GM23338 (cell line): ENCODE measurements around the gene GEN1. TPM values are rescaled to one million over a fixed set of nuclear protein-coding genes. Genes with fewer than 3 reads are reported as not detected.

Source experiments
- ATAC-seq: fragments of 200-7000 bp; cut with Tn5 transposase; 3 replicates; pipeline ENCODE4 v1.9.1; 2020
- DNase-seq: peaks from one replicate; pipeline ENCODE4 v3.0.0-alpha.2; 2015; ENCODE audit warnings: low spot score
- H2AFZ ChIP-seq: fragments of 200-600 bp; sonication (generic); 2 replicates; pipeline ENCODE4 v1.8.0; 2016; ENCODE audit warnings: antibody characterized with exemption, mild to moderate bottlenecking, moderate library complexity
- H3F3A ChIP-seq: fragments of 200-600 bp; sonication (generic); replicated peaks from 2 replicates; pipeline ENCODE4 v1.8.0; 2017; ENCODE audit warnings: antibody characterized with exemption, mixed run types, low read depth
- H3K27ac ChIP-seq: fragments of 200-600 bp; sonication (generic); 2 replicates; pipeline ENCODE4 v1.6.1; 2016; ENCODE audit warnings: low read depth
- H3K27me3 ChIP-seq: fragments of 200-600 bp; sonication (generic); 2 replicates; pipeline ENCODE4 v1.8.0; 2016; ENCODE audit warnings: mild to moderate bottlenecking, mixed run types, moderate library complexity; ENCODE audit not compliant: insufficient read depth
- H3K36me3 ChIP-seq: fragments of 200-600 bp; sonication (generic); 2 replicates; pipeline ENCODE4 v1.8.0; 2016; ENCODE audit warnings: mild to moderate bottlenecking; ENCODE audit not compliant: insufficient read depth
- H3K4me1 ChIP-seq: fragments of 200-600 bp; sonication (generic); 2 replicates; pipeline ENCODE4 v1.8.0; 2016; ENCODE audit warnings: mild to moderate bottlenecking, moderate library complexity; ENCODE audit not compliant: insufficient read depth
- H3K4me2 ChIP-seq: fragments of 200-600 bp; sonication (generic); 2 replicates; pipeline ENCODE4 v1.7.1; 2017; ENCODE audit warnings: mixed run types
- H3K4me3 ChIP-seq: fragments of 200-600 bp; sonication (generic); 2 replicates; pipeline ENCODE4 v1.6.1; 2016; ENCODE audit warnings: mixed run types
- H3K79me2 ChIP-seq: fragments of 200-600 bp; sonication (generic); replicated peaks from 2 replicates; pipeline ENCODE4 v1.8.0; 2017; ENCODE audit warnings: mild to moderate bottlenecking; ENCODE audit not compliant: insufficient read depth
- H3K9me2 ChIP-seq: fragments of 200-600 bp; sonication (generic); 2 replicates; pipeline ENCODE4 v1.8.0; 2017; ENCODE audit not compliant: insufficient read depth
- H4K20me1 ChIP-seq: fragments of 200-600 bp; sonication (generic); replicated peaks from 2 replicates; pipeline ENCODE4 v1.8.0; 2017; ENCODE audit warnings: mild to moderate bottlenecking; ENCODE audit not compliant: insufficient read depth
- H3K27ac Mint-ChIP-seq: 2 replicates; pipeline ENCODE4 v1.8.0; 2020; ENCODE audit warnings: inconsistent platforms, mild to moderate bottlenecking, moderate library complexity, mixed read lengths
- H3K27me3 Mint-ChIP-seq: 3 replicates; pipeline ENCODE4 v1.8.0; 2022; ENCODE audit warnings: low read depth, mild to moderate bottlenecking, moderate library complexity, mixed read lengths, inconsistent platforms; ENCODE audit not compliant: insufficient read depth, poor library complexity
- H3K36me3 Mint-ChIP-seq: 3 replicates; pipeline ENCODE4 v1.8.0; 2021; ENCODE audit warnings: low read depth, mild to moderate bottlenecking, inconsistent platforms, moderate library complexity, mixed read lengths
- H3K4me1 Mint-ChIP-seq: 3 replicates; pipeline ENCODE4 v1.8.0; 2020; ENCODE audit warnings: mild to moderate bottlenecking, inconsistent platforms, mixed read lengths
- H3K4me3 Mint-ChIP-seq: 3 replicates; pipeline ENCODE4 v1.8.0; 2021; ENCODE audit warnings: moderate library complexity, mild to moderate bottlenecking, inconsistent platforms, mixed read lengths
- H3K9me3 Mint-ChIP-seq: 3 replicates; pipeline ENCODE4 v1.8.0; 2020; ENCODE audit warnings: moderate library complexity, mild to moderate bottlenecking, inconsistent platforms, mixed read lengths
- CREB1 ChIP-seq: fragments of 250-450 bp; sonication (Bioruptor Pico); IDR thresholded peaks from 2 replicates; pipeline ENCODE4 v1.5.0; 2020; ENCODE audit warnings: low read depth, mild to moderate bottlenecking, moderate library complexity
- CTCF ChIP-seq, 2 experiments: fragments of 200-600 bp in 1 of 2; sonication (generic) in 1 of 2; conservative IDR thresholded peaks; 2 replicates each; pipeline versions ENCODE4 v1.5.1 to v1.6.1; 2016 to 2017; ENCODE audit warnings: antibody characterized with exemption in 2 of 2, low read depth in 2 of 2, mild to moderate bottlenecking in 2 of 2, moderate library complexity in 1 of 2
- POLR2AphosphoS5 ChIP-seq: IDR thresholded peaks from 2 replicates; pipeline ENCODE4 v1.6.1; 2016; ENCODE audit warnings: antibody characterized with exemption, low read depth
- REST ChIP-seq: IDR thresholded peaks from one replicate; pipeline ENCODE4 v1.6.1; 2018; ENCODE audit warnings: antibody characterized with exemption; ENCODE audit not compliant: unreplicated experiment
- ZNF462 ChIP-seq: fragments of 250-450 bp; sonication (Bioruptor Pico); IDR thresholded peaks from 2 replicates; pipeline ENCODE4 v1.5.0; 2020; ENCODE audit warnings: mild to moderate bottlenecking, moderate library complexity
- polyA plus RNA-seq: library from polyadenylated mRNA; unstranded; fragments of >200 nt; fragmentation: Nextera tagmentation; extraction: Ambion mirVana; gene quantifications from 2 replicates; pipeline ENCODE4 v1.2.1, GENCODE V29; 2016
- total RNA-seq: library from RNA; depleted of rRNA; stranded (reverse); fragments of >200 nt; shearing (Covaris generic); gene quantifications from 2 replicates; pipeline ENCODE4 v1.2.3, GENCODE V29; 2014

The GEN1 gene
- total and polyA plus RNA-seq, 2 experiments from 2014 or later: 14.2 to 43.3 TPM

GRCh38 chr2:17759805-17760204, 5.9 kb downstream of the GEN1 start:
- Mint-ChIP-seq H3K27me3 (no peaks in the 10 kb centered on the region), H3K4me1 (peaks cover 11% of the 10 kb centered on the region), H3K9me3 (no peaks in the 10 kb centered on the region), H3K27ac (no peak overlapping the region), H3K36me3 (peaks cover 20% of the 10 kb centered on the region), H3K4me3 (no peak overlapping the region)
- no peak for DNase-seq
- H3K36me3 ChIP-seq: peaks cover 6% of the 10 kb centered on the region; the same call in 1 of the 2 replicates
- TF ChIP-seq CREB1 (CRISPR knock-in tag) (no peak), ZNF462 (CRISPR knock-in tag) (no peak), REST (no peak), POLR2AphosphoS5 (no peak), CTCF (conservative IDR thresholded peaks at IDR 0.05; ENCODE audit: low read depth in 2 of 2) (no peak)
- no peak overlapping the region for H2AFZ ChIP-seq
- no peak overlapping the region for H3K4me3 ChIP-seq
- no peak overlapping the region for H3K4me2 ChIP-seq
- H3K9me2 ChIP-seq: no peaks in the 10 kb centered on the region
- no peaks in the 10 kb centered on the region for H3F3A ChIP-seq
- ATAC-seq: no peak
- H3K27me3 ChIP-seq: no peaks in the 10 kb centered on the region
- H4K20me1 ChIP-seq: 0 out of 2 replicates have a peak, but pooled peaks cover 3% of the 10 kb centered on the region
- peaks cover 62% of the 10 kb centered on the region for H3K79me2 ChIP-seq
- no peak overlapping the region for H3K27ac ChIP-seq
- peaks cover 20% of the 10 kb centered on the region for H3K4me1 ChIP-seq
